Fibroblast of lung (primary cell): Measurements from ENCODE around the gene WFDC10B. TPM values are rescaled to one million over a fixed set of nuclear protein-coding genes. Genes with fewer than 3 reads are reported as not detected.
"Not testable (repeated sequence)": the region's sequence is repeated elsewhere in the genome, so short reads cannot be mapped to it uniquely, and the experiment has no call there.

Source experiments
- DNase-seq, 2 donors: peaks; one replicate each; pipeline versions ENCODE4 v3.0.0 to v3.0.0-alpha.2; 2010; ENCODE audit warnings: low read depth in 2 of 2
- H2AFZ ChIP-seq: 2 replicates; pipeline ENCODE4 v1.5.1; 2012; ENCODE audit warnings: low read length, control low read depth, inconsistent platforms
- H3K27ac ChIP-seq: 2 replicates; pipeline ENCODE4 v1.5.1; 2011; ENCODE audit warnings: low read length, control low read depth; ENCODE audit not compliant: insufficient read depth
- H3K27me3 ChIP-seq: 2 replicates; pipeline ENCODE4 v1.5.1; 2011; ENCODE audit warnings: mild to moderate bottlenecking, low read length; ENCODE audit not compliant: control insufficient read depth, insufficient read depth
- H3K36me3 ChIP-seq: 2 replicates; pipeline ENCODE4 v1.5.1; 2011; ENCODE audit warnings: low read length; ENCODE audit not compliant: control insufficient read depth, insufficient read depth
- H3K4me1 ChIP-seq: 2 replicates; pipeline ENCODE4 v1.5.1; 2011; ENCODE audit warnings: low read length; ENCODE audit not compliant: control insufficient read depth, insufficient read depth; ENCODE audit errors: extremely low read depth
- H3K4me2 ChIP-seq: 2 replicates; pipeline ENCODE4 v1.5.1; 2011; ENCODE audit warnings: low read length, control low read depth; ENCODE audit not compliant: insufficient read depth; ENCODE audit errors: extremely low read depth
- H3K4me3 ChIP-seq, 4 experiments: fragments of 200-600 bp in 1 of 4; sonication (generic) in 1 of 4; replicated peaks in 1 of 4; 2 replicates each; pipeline ENCODE4 v1.5.1; 2011 to 2016; ENCODE audit warnings: low read length in 4 of 4, low read depth in 3 of 4, mild to moderate bottlenecking in 3 of 4, control low read depth in 2 of 4, inconsistent platforms in 1 of 4, mixed read lengths in 1 of 4; ENCODE audit not compliant: insufficient read depth in 1 of 4; ENCODE audit errors: control extremely low read depth in 1 of 4
- H3K79me2 ChIP-seq: 2 replicates; pipeline ENCODE4 v1.5.1; 2012; ENCODE audit warnings: mild to moderate bottlenecking, low read length, inconsistent platforms; ENCODE audit not compliant: control insufficient read depth, insufficient read depth
- H3K9ac ChIP-seq: 2 replicates; pipeline ENCODE4 v1.5.1; 2011; ENCODE audit warnings: mild to moderate bottlenecking, low read length, control low read depth; ENCODE audit not compliant: insufficient read depth
- H3K9me3 ChIP-seq: 2 replicates; pipeline ENCODE4 v1.5.1; 2012; ENCODE audit warnings: low read depth, low read length; ENCODE audit not compliant: control insufficient read depth, insufficient read depth
- H4K20me1 ChIP-seq: 2 replicates; pipeline ENCODE4 v1.5.1; 2011; ENCODE audit warnings: low read length; ENCODE audit not compliant: control insufficient read depth, insufficient read depth; ENCODE audit errors: extremely low read depth
- CTCF ChIP-seq, 2 donors: IDR thresholded peaks in 1 of 2; conservative IDR thresholded peaks in 1 of 2; 1 replicate in 1 of 2; 2 replicates in 1 of 2; pipeline ENCODE4 v1.5.1; 2011 to 2012; ENCODE audit warnings: low read length in 2 of 2, control low read depth in 1 of 2, inconsistent platforms in 1 of 2, low read depth in 1 of 2, mild to moderate bottlenecking in 1 of 2
- EZH2 ChIP-seq: IDR thresholded peaks from 2 replicates; pipeline ENCODE4 v1.5.1; 2012; ENCODE audit warnings: low read length, control low read depth, mild to moderate bottlenecking; ENCODE audit errors: missing control alignments
- polyA plus RNA-seq, 2 donors: library from polyadenylated mRNA; depleted of rRNA in 1 of 2; stranded (reverse) in 1 of 2; unstranded in 1 of 2; fragments of >200 nt; gene quantifications; 2 replicates each; pipeline ENCODE4 v1.2.1, GENCODE V29; 2011 to 2012; ENCODE audit warnings: missing spikeins in 1 of 2
- total RNA-seq: library from RNA; depleted of rRNA; stranded (reverse); fragments of >200 nt; gene quantifications from 2 replicates; pipeline ENCODE4 v1.2.1, GENCODE V29; 2014

WFDC10B gene
- total and polyA plus RNA-seq, 2 donors (not counting 1 experiment from before 2014, with no cell fraction given), result 0.22 TPM; not detected in 1

- H3K36me3 ChIP-seq, result no peaks in the 10 kb centered on the region
- H3K4me1 ChIP-seq, result no peaks in the 10 kb centered on the region
- H3K27ac ChIP-seq, result no peak within 1 kb of the TSS
- no peaks in the 10 kb centered on the region for H3K9me3 ChIP-seq
- H2AFZ ChIP-seq, result no peak within 1 kb of the TSS
- no peaks in the 10 kb centered on the region for H4K20me1 ChIP-seq
- H3K27me3 ChIP-seq, result no peaks in the 10 kb centered on the region
- DNase-seq, result no peak
- no peak within 1 kb of the TSS for H3K4me2 ChIP-seq
- H3K4me3 ChIP-seq, result no peak within 1 kb of the TSS
- no peak within 1 kb of the TSS for H3K9ac ChIP-seq
- no peaks in the 10 kb centered on the region for H3K79me2 ChIP-seq
- TF ChIP-seq EZH2 (no peak), CTCF (conservative IDR thresholded peaks at IDR 0.05 in 1 of 2, IDR thresholded peaks at IDR 0.05 in 1 of 2; ENCODE audit: low read depth in 1 of 2, low read length in 2 of 2) (no peak)
Measured at GRCh38 chr20:45701873-45702272, 2.9 kb downstream of the WFDC10B start, which contains the start of gene WFDC13. Gene WFDC13 (plus strand): TSS chr20:45702038. CDS start chr20:45702124, 86 bp downstream.

GRCh38 chr20:45701104-45701503 lies 3.7 kb downstream of the WFDC10B start:
- Histone ChIP-seq H3K27ac (no peak overlapping the region), H3K4me3 (no peak overlapping the region), H3K27me3 (no peaks in the 10 kb centered on the region), H3K79me2 (no peaks in the 10 kb centered on the region), H4K20me1 (no peaks in the 10 kb centered on the region), H3K4me2 (no peak overlapping the region), H3K36me3 (no peaks in the 10 kb centered on the region), H2AFZ (no peak overlapping the region), H3K9me3 (no peaks in the 10 kb centered on the region), H3K9ac (no peak overlapping the region), H3K4me1 (no peaks in the 10 kb centered on the region)
- TF ChIP-seq EZH2, result no peak
- DNase-seq, result no peak

GRCh38 chr20:45695496-45695895 lies 9.3 kb downstream of the WFDC10B start:
- no peaks in the 10 kb centered on the region for H4K20me1 ChIP-seq
- H3K27ac ChIP-seq, result no peak overlapping the region
- no peaks in the 10 kb centered on the region for H3K4me1 ChIP-seq
- no peak overlapping the region for H2AFZ ChIP-seq
- no peaks in the 10 kb centered on the region for H3K36me3 ChIP-seq
- H3K4me2 ChIP-seq, result no peak overlapping the region
- no peaks in the 10 kb centered on the region for H3K9me3 ChIP-seq
- H3K27me3 ChIP-seq, result no peaks in the 10 kb centered on the region
- DNase-seq, result no peak
- TF ChIP-seq EZH2 (no peak), CTCF (conservative IDR thresholded peaks at IDR 0.05 in 1 of 2, IDR thresholded peaks at IDR 0.05 in 1 of 2; ENCODE audit: low read depth in 1 of 2, low read length in 2 of 2) (no peak)
- H3K9ac ChIP-seq, result no peak overlapping the region
- no peaks in the 10 kb centered on the region for H3K79me2 ChIP-seq
- no peak overlapping the region for H3K4me3 ChIP-seq

GRCh38 chr20:45693346-45693745 lies 11.5 kb downstream of the WFDC10B start:
- H3K4me2 ChIP-seq, H3K36me3 ChIP-seq, H3K9me3 ChIP-seq, H4K20me1 ChIP-seq, DNase-seq, H3K4me3 ChIP-seq, H3K79me2 ChIP-seq, H3K27ac ChIP-seq, H3K27me3 ChIP-seq, H3K9ac ChIP-seq, H3K4me1 ChIP-seq, H2AFZ ChIP-seq: not testable (repeated sequence)
